OCI-LY1 (cell line): ENCODE results near the gene USP15.

ENCODE experiments used
- EZH2 ChIP-seq: fragments of 200-600 bp; sonication (generic), shearing (Covaris generic); IDR thresholded peaks from 2 replicates; pipeline ENCODE4 v1.8.0; 2017; ENCODE audit warnings: borderline replicate concordance, mixed run types, mild to moderate bottlenecking, antibody characterized with exemption, low read length, moderate library complexity, mixed read lengths
- TF ChIP-seq, protein P1 (sequence below): fragments of 200-600 bp; sonication (generic), shearing (Covaris generic); IDR thresholded peaks from 2 replicates; pipeline ENCODE4 v1.5.1; 2017; ENCODE audit warnings: mild to moderate bottlenecking, antibody characterized with exemption, low read length, moderate library complexity, mixed read lengths

DNA sequence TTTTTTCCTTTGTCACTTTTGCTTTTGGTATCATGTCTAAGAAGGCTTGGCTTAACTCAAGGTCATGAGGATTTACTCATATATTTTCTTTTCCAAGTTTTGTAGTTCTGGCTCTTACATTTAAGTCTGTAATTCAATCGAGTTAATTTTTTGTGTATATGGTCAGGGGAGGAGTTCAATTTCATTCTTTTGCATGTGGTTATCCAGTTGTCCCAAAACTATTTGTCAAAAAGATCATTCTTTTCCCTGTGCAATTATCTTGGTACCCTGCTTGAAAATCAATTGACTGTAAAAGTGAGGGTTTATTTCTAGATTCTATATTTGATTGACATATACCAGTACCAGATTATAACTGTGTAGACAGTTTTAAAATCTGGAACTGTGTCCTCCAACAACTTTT, 10.2 kb downstream of the USP15 start:
- TF ChIP-seq, protein P1, sequence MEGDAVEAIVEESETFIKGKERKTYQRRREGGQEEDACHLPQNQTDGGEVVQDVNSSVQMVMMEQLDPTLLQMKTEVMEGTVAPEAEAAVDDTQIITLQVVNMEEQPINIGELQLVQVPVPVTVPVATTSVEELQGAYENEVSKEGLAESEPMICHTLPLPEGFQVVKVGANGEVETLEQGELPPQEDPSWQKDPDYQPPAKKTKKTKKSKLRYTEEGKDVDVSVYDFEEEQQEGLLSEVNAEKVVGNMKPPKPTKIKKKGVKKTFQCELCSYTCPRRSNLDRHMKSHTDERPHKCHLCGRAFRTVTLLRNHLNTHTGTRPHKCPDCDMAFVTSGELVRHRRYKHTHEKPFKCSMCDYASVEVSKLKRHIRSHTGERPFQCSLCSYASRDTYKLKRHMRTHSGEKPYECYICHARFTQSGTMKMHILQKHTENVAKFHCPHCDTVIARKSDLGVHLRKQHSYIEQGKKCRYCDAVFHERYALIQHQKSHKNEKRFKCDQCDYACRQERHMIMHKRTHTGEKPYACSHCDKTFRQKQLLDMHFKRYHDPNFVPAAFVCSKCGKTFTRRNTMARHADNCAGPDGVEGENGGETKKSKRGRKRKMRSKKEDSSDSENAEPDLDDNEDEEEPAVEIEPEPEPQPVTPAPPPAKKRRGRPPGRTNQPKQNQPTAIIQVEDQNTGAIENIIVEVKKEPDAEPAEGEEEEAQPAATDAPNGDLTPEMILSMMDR: no peak
- TF ChIP-seq EZH2: no peak
